GM21423 (cell line): ENCODE results near the gene WDR37.

Experiments used
- ATAC-seq: cut with Tn5 transposase; IDR thresholded peaks from one replicate; pipeline ENCODE4 v1.9.1; 2021; ENCODE audit warnings: mild to moderate bottlenecking, moderate library complexity; ENCODE audit not compliant: unreplicated experiment

The WDR37 gene

DNA sequence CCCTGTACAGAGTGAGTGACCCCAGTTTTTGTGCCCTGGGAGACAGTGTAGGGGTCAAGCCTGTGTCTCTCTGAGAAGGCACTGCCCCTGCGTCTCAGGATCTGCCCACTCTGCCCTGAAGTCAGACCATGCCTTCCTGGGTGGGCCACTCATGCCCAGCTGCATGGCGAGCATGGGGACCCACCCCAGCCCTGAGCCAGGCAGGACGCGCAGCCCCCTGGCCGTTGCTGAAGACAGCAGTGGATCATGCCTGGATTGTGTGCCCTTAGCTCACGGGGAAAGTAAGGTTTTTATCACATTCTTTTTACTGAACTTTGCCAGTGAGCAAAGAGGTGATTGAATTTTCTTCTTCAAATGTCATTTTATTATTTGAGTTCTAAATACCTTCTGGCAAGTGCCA, 66.2 kb downstream of the WDR37 start:
- no peak for ATAC-seq

GRCh38 chr10:1123198-1123597, 67.0 kb downstream of the WDR37 start:
- ATAC-seq: no peak

GRCh38 chr10:1123972-1124371, 67.8 kb downstream of the WDR37 start:
- ATAC-seq: no peak

DNA sequence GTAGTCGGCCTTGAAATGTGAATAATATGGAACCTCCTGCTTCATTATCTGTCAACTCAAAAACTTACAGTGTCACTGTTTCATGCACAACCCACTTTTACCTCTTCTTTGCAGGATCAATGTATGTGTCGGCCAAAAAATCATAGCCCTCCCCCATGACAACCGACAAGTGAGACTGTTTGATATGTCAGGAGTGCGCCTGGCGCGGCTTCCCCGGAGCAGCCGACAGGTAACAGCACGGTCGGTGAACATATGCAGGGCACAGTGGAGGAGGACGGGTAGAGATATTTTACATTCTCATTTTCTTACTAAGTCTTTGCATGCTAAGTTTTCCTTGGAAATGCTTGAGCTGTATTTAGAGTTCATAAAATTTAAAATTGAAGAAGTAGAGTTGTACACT, 68.6 kb downstream of the WDR37 start:
- no peak for ATAC-seq

DNA sequence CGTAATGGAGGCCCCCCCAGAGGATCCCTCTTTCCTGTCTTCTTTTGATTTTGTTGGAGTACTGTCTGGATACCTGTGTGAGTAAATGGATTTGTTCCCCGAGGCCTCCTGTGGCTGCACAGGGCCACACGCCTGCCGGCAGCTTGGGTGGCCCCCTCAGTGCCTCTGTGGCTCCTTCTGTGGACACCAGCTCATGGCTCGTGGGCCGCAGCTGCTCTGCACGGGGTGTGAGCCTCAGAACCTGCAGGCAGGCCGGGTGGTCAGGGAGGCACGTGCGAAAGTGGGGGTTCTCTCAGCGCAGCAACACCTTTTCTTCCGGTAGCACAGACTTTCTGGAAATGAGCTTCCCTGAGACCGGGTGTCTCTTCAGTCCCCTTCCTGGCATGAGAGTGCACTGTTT, 70.3 kb downstream of the WDR37 start:
- no peak for ATAC-seq

GRCh38 chr10:1127629-1128028, 71.4 kb downstream of the WDR37 start:
- ATAC-seq: no peak

DNA sequence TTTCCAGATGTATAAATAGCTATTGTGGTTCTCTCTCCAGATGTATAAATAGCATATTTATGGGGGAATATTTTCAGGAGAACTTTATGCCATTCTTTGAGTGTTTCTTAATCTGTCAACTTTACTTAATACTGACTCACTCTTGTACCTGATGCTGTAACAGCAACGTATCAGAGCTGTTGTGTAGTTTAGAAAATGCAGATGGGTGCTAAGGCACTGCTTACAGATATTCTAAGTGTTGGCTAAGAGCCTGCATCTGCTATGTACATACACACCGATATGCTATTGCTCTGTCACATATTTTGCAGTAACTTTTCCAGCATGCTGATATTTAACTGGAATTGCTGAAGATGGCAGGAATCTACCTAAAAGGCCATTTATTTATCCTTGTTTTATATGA, 71.9 kb downstream of the WDR37 start:
- ATAC-seq: no peak

GRCh38 chr10:1128649-1129048, 72.5 kb downstream of the WDR37 start:
- no peak for ATAC-seq

- no peak for ATAC-seq
Measured at GRCh38 chr10:1130226-1130625, 74.0 kb downstream of the WDR37 start.

DNA sequence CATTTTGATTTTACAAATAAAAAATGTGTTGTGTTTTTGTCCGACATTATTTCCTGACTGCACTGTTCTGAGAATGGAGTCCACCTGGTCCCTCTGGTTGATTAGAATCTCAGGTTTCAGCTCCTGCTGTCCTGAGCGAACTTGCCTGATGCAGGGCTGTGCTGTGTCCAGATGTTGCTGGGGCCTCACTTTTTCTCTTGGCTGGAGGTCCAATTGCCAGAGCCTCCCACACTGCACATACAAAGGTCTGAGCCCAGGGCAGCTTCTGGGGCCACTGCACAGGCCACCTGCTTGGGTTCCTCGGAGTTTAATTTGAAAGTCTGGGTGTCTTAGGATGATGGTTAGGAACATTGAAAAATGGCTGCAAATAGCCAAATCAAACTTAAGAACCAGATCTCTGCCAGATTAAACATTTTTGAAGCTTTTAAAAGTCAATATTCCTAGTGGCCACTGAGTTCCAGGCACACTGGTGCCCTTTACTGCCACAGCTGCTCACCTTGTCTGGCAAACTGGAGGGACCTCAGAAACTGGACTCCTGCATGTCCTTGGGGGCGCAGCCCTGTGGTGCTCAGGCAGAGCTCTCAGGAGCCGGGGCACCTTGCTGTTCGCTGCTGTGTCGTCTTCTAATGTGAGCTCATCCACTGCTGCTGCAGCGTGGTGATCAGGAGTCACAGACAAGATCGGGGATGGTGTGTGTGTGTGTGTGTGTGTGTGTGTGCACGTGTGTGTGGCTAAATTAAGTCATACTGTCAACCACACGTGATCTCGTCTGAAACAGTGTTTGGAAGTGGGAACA, 75.0 kb downstream of the WDR37 start:
- ATAC-seq: no peak

DNA sequence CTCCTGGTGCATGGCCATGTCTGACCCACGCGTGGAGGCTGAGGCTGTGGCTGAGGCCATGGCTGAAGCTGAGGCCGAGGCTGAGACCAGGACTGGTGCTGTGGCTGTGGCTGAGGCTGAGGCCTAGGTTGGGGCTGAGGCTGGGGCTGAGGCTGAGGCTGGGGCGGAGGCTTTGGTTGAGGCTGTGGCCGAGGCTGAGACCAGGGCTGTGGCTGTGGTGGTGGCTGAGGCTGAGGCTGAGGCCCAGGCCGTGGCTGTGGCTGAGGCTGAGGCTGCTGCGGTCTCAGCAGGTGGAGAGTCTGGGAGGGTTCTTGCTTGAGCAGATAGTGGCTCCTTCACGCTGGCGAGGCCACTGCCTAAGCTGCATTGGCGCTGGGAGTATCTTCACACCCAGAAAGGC, 76.4 kb downstream of the WDR37 start:
- no peak for ATAC-seq

DNA sequence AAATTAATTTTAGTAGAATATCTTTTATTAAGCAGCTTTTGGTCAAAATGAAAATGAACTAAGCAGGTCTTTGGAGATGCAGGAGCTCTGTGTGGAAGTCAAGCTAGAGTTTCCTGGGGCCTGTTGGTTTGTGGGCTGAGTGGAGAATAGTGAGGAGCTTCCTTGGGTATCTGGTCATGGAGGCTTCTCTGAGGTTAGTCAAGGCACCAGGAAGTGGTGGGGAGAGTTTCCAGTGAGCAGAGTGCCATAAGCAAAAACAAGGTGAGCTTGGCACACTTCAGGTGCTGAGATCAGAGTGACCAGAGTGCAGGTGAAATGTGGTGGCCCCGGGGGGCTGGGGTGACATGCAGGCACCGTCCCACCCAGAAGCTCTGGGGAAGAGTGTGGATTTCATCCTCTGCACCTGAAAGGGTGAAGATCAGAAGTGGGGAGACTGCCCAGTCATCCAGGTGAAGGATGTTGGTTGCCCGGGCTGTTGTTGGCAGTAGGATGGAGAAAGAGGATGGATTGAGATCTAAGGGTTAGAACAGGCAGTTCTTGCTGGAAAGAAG, 77.4 kb downstream of the WDR37 start:
- ATAC-seq: no peak

DNA sequence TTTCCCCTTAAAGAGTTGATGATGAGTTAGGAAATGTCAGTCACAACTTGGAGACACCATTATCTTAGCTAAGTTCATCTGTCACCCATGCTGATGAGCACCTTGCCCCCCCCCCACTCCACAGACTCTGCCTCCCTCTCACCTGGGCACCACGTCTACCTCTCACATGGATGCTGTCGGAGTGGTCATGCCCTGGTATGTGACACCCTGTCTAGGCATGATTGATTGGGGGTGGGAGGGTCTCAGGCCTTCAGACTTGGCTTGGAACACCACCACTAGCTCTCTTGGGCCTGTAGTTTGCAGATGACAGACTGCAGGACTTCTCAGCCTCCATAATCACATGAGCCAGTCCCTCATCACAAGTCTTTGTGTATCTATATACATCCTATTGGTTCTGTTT, 78.0 kb downstream of the WDR37 start:
- ATAC-seq: no peak

GRCh38 chr10:1136268-1136667, 80.1 kb downstream of the WDR37 start:
- no peak for ATAC-seq

DNA sequence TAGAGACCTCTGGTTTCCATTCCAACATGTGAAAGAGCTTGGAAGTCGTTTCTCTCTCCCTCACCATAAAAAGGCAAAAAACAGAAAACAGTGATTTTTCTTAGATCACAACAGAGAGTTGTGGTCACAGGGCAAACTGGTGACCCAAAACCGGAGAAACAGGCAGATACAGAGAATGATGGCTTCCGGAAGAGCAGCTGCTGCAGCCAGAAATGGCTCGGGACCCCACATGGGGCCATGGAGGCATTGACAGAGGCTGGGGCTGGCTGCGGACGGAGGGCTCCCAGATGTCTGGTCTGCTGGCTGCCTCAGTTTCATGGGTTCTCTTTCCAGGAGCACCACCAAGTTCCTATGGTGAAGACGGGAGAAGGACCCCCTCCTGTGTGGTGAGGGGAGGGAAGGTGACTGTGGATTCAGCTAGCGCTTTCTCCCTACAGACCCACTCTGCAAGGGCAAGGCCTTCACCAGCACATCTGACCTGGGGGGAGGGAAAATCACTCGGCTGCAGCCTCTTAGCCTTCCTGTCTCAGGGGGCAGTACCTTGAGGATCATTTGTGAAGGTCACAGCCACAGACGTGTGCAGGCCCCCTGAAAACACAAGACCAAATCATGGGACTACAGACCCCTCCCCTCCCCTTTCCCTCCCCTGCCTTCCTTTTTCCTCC, 81.4 kb downstream of the WDR37 start:
- ATAC-seq: no peak

DNA sequence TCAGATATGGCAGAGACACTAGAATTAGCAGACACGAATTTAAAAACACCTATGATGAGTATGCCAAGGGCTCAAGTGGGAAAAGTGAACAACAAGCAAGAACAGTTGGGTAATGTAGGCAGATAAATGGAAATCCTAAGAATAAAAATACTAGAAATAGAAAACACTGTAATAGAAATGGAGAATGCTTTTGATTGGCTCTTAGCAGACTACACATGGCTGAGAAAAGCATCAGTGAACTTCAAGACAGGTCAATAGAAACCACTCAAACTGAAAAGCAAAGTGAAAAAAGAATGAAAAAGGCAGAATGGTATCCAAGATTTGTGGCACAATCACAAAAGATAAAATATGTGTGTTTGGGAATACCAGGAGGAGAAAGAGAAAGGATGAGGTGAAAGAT, 82.3 kb downstream of the WDR37 start:
- ATAC-seq: no peak

DNA sequence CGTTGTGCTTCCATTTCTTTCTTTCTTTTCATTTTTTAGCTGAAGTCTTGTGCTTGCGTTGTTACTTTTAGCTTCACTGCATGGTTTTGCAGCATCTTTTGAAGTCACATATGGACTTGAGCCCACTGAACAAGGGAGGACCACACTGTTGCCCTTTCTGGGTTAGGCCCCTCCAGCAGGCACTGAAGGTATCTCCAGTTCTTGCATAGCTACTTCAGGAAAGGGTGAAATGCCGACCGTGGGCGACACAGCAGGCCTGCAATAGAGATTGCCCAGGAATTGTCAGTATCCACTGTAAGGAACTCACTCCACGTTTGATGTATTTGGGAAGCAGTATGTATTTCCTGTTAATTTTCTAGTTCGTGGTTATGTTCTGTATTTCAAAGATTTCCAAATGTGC, 85.1 kb downstream of the WDR37 start:
- ATAC-seq: no peak

GRCh38 chr10:1141701-1142100, 85.5 kb downstream of the WDR37 start:
- no peak for ATAC-seq

- ATAC-seq: no peak
Measured at GRCh38 chr10:1142596-1142995, 86.4 kb downstream of the WDR37 start.

- ATAC-seq: no peak
Measured at GRCh38 chr10:1147810-1148209, 91.6 kb downstream of the WDR37 start.

DNA sequence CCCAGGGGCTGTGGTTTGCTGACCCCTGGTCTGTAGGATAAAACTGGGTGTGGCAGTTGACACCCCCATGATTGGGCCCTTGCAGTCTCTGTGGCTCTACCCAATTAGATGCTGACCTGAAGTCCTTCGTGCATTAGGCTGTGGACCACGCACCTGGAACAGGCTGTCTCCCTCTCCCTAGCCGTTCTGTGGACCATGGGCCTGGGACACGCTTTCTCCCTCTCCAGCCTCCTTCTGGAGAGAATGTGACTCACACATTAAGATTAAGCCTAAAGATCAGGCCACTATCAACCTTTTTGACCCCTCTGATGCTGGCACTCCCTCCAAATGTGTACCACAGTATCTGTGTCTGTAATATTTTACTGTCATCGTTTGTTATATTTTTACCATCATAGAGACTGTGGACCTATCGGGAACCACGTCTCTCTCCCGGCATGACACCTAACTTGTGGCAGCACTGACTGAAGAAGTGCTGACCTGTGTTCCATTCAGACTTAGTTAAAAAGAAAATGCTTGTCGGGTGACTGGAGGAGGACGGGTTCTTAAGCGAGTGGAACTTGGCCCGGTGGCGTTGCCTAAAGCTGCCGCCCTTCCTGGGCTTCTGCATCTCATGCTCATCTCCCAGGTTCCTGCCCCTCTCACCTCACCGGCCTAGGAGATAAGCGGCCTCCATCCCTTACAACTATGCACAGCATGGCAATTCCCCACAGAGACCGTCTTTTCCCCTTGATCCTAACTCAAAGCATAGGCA, 92.8 kb downstream of the WDR37 start:
- ATAC-seq: no peak
